Measurements from ENCODE around the gene CPPED1.
"Not testable (repeated sequence)": the region's sequence is repeated elsewhere in the genome, so short reads cannot be mapped to it uniquely, and the experiment has no call there.

Gene CPPED1

GRCh38 chr16:12803203-12804093 lies at the start of gene CPPED1:
TSS of gene CPPED1 (minus strand) at chr16:12803887. CDS start at chr16:12803776, 111 bp downstream.
- H3K9me3 Mint-ChIP-seq: peaks cover 7% of the 10 kb centered on the region
- H3K27me3 Mint-ChIP-seq: peaks cover 2% of the 10 kb centered on the region
- peak within 1 kb of the TSS; percentile 90 for H3K27ac Mint-ChIP-seq
- no peaks in the 10 kb centered on the region for H3K36me3 Mint-ChIP-seq
- H3K4me3 Mint-ChIP-seq: peak within 1 kb of the TSS; percentile 94
- H3K4me1 Mint-ChIP-seq: peaks cover 15% of the 10 kb centered on the region

DNA sequence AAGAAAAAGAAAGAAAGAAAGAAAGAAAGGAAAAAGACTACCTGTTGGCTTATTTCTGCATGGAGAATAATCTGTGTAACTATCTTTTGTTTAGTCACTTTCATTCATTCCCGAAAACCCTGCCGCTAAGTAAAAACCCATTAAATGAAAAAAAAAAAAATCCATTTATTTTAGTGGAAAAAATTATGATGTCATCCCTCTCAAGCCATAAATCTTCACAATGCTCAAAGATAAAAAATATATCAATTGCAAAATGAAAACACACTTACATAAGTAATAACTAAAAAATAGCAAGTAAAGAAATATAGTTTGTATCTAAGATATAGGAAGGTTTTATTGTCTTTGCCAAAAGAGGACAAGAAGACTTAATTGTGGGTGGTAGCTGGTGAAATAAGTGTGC lies 46.5 kb upstream of the CPPED1 start:
- no peaks in the 10 kb centered on the region for H3K36me3 Mint-ChIP-seq
- H3K27me3 Mint-ChIP-seq: peaks cover 11% of the 10 kb centered on the region

DNA sequence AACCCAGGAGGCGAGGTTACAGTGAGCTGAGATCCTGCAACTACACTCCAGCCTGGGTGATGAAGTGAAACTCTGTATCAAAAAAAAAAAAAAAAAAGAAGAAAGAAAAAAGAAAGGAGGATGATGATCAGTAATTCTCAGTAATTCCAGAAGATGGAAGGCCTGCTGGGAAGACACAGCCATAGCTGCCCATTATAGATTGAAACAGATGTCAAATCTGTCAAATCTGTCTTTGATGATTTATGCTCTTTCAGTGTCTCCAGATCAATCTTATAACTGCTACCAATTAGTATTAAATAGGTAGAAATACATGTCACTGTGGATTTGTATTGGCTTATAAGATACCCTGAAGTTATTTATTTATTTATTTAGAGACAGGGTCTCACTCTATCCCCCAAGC lies 42.9 kb upstream of the CPPED1 start:
- Mint-ChIP-seq H3K27ac (no peak overlapping the region), H3K27me3 (peaks cover 11% of the 10 kb centered on the region), H3K4me3 (no peak overlapping the region), H3K36me3 (no peaks in the 10 kb centered on the region), H3K4me1 (no peaks in the 10 kb centered on the region), H3K9me3 (no peaks in the 10 kb centered on the region)

More for the DNA sequence above, 46.5 kb upstream of the CPPED1 start:
- H3K27ac Mint-ChIP-seq: no peak overlapping the region
- no peaks in the 10 kb centered on the region for H3K9me3 Mint-ChIP-seq
- H3K4me3 Mint-ChIP-seq: no peak overlapping the region
- no peaks in the 10 kb centered on the region for H3K4me1 Mint-ChIP-seq

- H3K4me1 Mint-ChIP-seq: no peaks in the 10 kb centered on the region
- no peak overlapping the region for H3K4me3 Mint-ChIP-seq
- H3K27ac Mint-ChIP-seq: no peak overlapping the region
- no peaks in the 10 kb centered on the region for H3K36me3 Mint-ChIP-seq
- peaks cover 8% of the 10 kb centered on the region for H3K27me3 Mint-ChIP-seq
- no peaks in the 10 kb centered on the region for H3K9me3 Mint-ChIP-seq
Measured at GRCh38 chr16:12845282-12845681, 41.6 kb upstream of the CPPED1 start.

DNA sequence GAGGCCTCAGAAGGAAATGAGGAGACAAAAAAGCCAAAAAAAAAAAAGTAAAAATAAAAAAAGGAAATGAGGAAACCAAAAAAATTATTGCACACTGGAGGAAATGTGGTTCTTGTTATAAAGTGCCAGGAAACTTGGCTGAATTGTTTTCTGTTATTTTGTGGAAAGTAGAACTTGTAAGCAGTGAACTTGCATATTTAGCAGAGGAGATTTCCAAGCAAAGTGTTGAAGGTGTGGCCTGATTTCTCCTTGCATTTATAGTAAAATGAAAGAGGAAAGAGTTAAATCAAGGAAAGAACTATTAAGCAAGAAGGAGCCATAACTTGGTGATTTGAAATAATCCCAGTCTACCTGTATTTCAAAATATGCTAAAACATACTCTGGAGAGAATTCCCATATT lies 34.1 kb upstream of the CPPED1 start:
- Mint-ChIP-seq H3K4me1 (no peaks in the 10 kb centered on the region), H3K27me3 (peaks cover 7% of the 10 kb centered on the region), H3K4me3 (no peak overlapping the region), H3K27ac (no peak overlapping the region), H3K9me3 (peaks cover 7% of the 10 kb centered on the region), H3K36me3 (peaks cover 2% of the 10 kb centered on the region)

GRCh38 chr16:12837291-12837690 lies 33.6 kb upstream of the CPPED1 start:
- H3K27ac Mint-ChIP-seq: no peak overlapping the region
- peaks cover 9% of the 10 kb centered on the region for H3K27me3 Mint-ChIP-seq
- H3K4me3 Mint-ChIP-seq: no peak overlapping the region
- H3K9me3 Mint-ChIP-seq: peaks cover 7% of the 10 kb centered on the region
- peaks cover 2% of the 10 kb centered on the region for H3K36me3 Mint-ChIP-seq
- H3K4me1 Mint-ChIP-seq: no peaks in the 10 kb centered on the region

DNA sequence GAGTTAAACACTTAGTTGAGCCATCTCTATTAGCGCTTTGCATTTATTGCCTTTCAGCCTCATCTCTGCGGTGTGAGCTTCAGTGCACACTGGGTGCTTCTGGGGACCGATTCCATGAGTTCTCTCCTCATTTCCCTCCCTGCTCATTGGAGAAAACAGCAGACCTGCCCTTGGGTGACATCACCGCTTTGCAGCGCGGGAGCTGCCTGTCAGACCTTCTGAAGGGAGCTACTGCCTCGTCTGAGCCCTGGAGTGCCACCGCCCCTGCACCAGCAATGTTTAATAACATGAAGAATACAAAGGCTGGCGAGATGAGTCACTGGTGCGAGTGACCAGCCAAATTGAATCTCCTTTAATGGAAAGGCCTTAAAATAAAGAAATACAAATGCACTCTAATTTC lies 30.2 kb upstream of the CPPED1 start:
- Mint-ChIP-seq H3K4me3 (no peak overlapping the region), H3K9me3 (peaks cover 7% of the 10 kb centered on the region), H3K27me3 (peaks cover 5% of the 10 kb centered on the region), H3K4me1 (no peaks in the 10 kb centered on the region), H3K27ac (no peak overlapping the region), H3K36me3 (peaks cover 2% of the 10 kb centered on the region)

GRCh38 chr16:12829096-12829888 lies 25.6 kb upstream of the CPPED1 start:
- Mint-ChIP-seq H3K9me3 (no peaks in the 10 kb centered on the region), H3K27ac (no peak overlapping the region), H3K27me3 (peaks cover 7% of the 10 kb centered on the region), H3K4me3 (no peak overlapping the region), H3K36me3 (no peaks in the 10 kb centered on the region), H3K4me1 (no peaks in the 10 kb centered on the region)

- H3K36me3 Mint-ChIP-seq: no peaks in the 10 kb centered on the region
- H3K4me3 Mint-ChIP-seq: no peak overlapping the region
- peaks cover 7% of the 10 kb centered on the region for H3K27me3 Mint-ChIP-seq
- H3K27ac Mint-ChIP-seq: no peak overlapping the region
- H3K9me3 Mint-ChIP-seq: no peaks in the 10 kb centered on the region
- no peaks in the 10 kb centered on the region for H3K4me1 Mint-ChIP-seq
Measured at GRCh38 chr16:12828206-12828605, 24.5 kb upstream of the CPPED1 start.

DNA sequence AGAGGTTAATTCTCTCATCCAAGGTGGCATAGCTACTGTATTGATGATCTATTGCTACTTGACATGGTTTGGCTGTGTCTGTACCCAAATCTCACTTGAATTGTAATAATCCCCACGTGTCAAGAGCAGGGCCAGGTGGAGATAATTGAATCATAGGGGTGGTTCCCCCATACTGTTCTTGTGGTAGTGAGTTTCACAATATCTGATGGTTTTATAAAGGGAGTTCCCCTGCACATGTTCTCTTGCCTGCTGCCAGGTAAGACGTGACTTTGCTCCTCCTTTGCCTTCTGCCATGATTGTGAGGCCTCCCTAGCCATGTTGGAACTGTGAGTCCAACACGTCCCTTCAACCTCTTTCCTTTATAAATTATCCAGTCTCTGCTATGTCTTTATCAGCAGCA lies 22.9 kb upstream of the CPPED1 start:
- peaks cover 5% of the 10 kb centered on the region for H3K27me3 Mint-ChIP-seq
- no peak overlapping the region for H3K27ac Mint-ChIP-seq
- H3K9me3 Mint-ChIP-seq: no peaks in the 10 kb centered on the region
- H3K4me3 Mint-ChIP-seq: no peak overlapping the region
- H3K36me3 Mint-ChIP-seq: no peaks in the 10 kb centered on the region
- no peaks in the 10 kb centered on the region for H3K4me1 Mint-ChIP-seq

DNA sequence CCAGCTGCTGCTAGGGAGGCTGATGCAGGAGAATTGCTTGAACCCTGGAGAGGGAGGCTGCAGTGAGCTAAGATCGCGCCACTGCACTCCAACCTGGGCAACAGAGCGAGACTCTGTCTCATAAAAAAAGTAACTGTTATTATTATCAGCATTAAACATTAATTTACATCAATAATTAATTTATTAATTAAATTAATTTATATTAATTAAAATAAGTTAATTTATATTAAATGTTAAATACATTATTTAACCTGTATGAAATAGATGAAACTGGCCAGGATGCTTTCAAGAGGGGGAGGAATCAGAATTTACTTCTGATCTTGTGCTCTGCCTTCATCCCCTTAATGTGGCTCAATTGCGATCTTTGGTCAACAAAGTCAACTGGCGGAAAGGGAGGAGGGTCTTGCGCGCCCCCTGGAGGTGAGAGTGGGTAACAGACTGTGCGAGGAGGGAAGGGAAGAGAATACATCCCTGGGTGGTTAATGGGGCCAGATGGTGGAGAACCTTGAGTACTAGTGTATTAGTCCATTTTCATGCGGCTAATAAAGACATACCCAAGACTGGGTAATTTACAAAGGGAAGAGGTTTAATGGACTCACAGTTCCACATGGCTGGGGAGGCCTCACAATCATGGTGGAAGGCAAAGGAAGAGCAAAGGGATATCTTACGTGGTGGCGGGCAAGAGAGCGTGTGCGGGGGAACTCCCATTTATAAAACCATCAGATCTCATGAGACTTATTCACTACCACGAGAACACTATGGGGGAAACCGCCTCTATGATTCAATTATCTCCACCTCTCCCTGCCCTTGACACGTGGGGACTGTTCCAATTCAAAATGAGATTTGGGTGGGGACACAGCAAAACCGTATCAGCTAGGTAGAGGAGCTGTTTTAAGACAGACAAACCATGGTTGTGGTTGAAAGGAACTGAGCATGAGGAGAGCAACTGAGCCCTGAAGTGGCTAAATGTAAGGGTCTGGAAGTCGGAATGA lies 15.7 kb upstream of the CPPED1 start:
- Mint-ChIP-seq H3K27me3 (no peaks in the 10 kb centered on the region), H3K4me3 (no peak overlapping the region), H3K36me3 (no peaks in the 10 kb centered on the region), H3K4me1 (peaks cover 4% of the 10 kb centered on the region), H3K27ac (no peak overlapping the region), H3K9me3 (no peaks in the 10 kb centered on the region)

GRCh38 chr16:12818326-12818725 lies 14.6 kb upstream of the CPPED1 start:
- Mint-ChIP-seq H3K4me3 (no peak overlapping the region), H3K27me3 (no peaks in the 10 kb centered on the region), H3K36me3 (no peaks in the 10 kb centered on the region), H3K9me3 (no peaks in the 10 kb centered on the region), H3K27ac (no peak overlapping the region), H3K4me1 (peaks cover 4% of the 10 kb centered on the region)

DNA sequence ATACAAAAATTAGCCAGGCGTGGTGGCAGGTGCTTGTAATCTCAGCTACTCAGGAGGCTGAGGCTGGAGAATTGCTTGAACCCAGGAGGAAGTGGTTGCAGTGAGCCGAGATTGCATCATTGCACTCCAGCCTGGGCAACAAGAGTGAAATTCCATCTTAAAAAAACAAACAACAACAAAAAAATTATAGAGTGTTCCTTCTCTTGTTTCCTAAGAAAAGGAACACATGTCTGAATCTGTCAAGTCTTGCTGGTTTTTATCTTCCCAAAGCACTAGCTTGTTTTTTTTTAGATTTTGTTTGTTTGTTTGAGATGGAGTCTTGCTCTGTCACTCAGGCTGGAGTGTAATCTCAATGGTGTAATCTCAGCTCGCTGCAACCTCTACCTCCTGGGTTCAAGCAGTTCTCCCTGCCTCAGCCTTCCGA lies 13.1 kb upstream of the CPPED1 start:
- not testable (repeated sequence) for H3K4me1 Mint-ChIP-seq, H3K27me3 Mint-ChIP-seq, H3K4me3 Mint-ChIP-seq, H3K9me3 Mint-ChIP-seq, H3K36me3 Mint-ChIP-seq, H3K27ac Mint-ChIP-seq

- Mint-ChIP-seq H3K27me3 (no peaks in the 10 kb centered on the region), H3K4me3 (no peak overlapping the region), H3K27ac (no peak overlapping the region), H3K4me1 (peaks cover 4% of the 10 kb centered on the region), H3K9me3 (peaks cover 3% of the 10 kb centered on the region), H3K36me3 (no peaks in the 10 kb centered on the region)
Measured at GRCh38 chr16:12815361-12815760, 11.7 kb upstream of the CPPED1 start.

- H3K4me3 Mint-ChIP-seq, H3K27me3 Mint-ChIP-seq, H3K4me1 Mint-ChIP-seq, H3K27ac Mint-ChIP-seq, H3K36me3 Mint-ChIP-seq, H3K9me3 Mint-ChIP-seq: not testable (repeated sequence)
Measured at GRCh38 chr16:12813734-12814133, 10.0 kb upstream of the CPPED1 start.

Data from activated naive CD4-positive, alpha-beta T cell treated with anti-CD3 and anti-CD28 coated beads, Interleukin-2, amount 50 U/mL, for 24 hours (primary cell).